K562 (cell line): ENCODE data around the gene TOX2. TPM values are rescaled to one million over a fixed set of nuclear protein-coding genes. Genes with fewer than 3 reads are reported as not detected.

Source experiments
- ATAC-seq: fragments of 200-7000 bp; cut with Tn5 transposase; 3 replicates; pipeline ENCODE4 v1.9.1; 2020; ENCODE audit warnings: moderate library complexity
- BruUV-seq: library from RNA; stranded (reverse); fragments of 400-500 nt; replicated peaks from 2 replicates; lab custom pipeline; 2021; lab: Mats Ljungman, UMichigan
- CTCF ChIA-PET: fragments of 300-600 bp; formaldehyde crosslinking; extraction: SDS; loops from one replicate; lab custom pipeline; 2021; ENCODE audit warnings: low intra/inter-chr PET ratio; lab: Yijun Ruan, JAX
- POLR2A ChIA-PET: fragments of 300-600, 350-650 bp; sonication (Branson Sonifier 250); formaldehyde crosslinking; extraction: SDS; loops from one replicate; lab custom pipeline; 2021; ENCODE audit warnings: antibody characterized with exemption, inconsistent platforms; lab: Yijun Ruan, JAX
- DNase-seq, 4 experiments: peaks; one replicate each; pipeline versions ENCODE4 v3.0.0 to v3.0.0-alpha.2; 2011 to 2018; ENCODE audit warnings: low spot score in 3 of 4, mixed read lengths in 3 of 4; ENCODE audit errors: extremely low read depth in 1 of 4
- FAIRE-seq: peaks from 2 replicates; lab custom pipeline; 2011; peaks lifted over from hg19 to GRCh38; lab: Jason Lieb, UNC
- H2AFZ ChIP-seq: 2 replicates; pipeline ENCODE4 v1.6.0; 2011; ENCODE audit warnings: low read depth, low read length, control low read depth, inconsistent platforms
- H3K27ac ChIP-seq: fragments of 200-600 bp; 3 replicates; pipeline ENCODE4 v1.8.0; 2011; ENCODE audit warnings: low read depth, mild to moderate bottlenecking, control low read depth, inconsistent platforms, low read length, moderate library complexity, mixed read lengths; ENCODE audit errors: extremely low read depth
- H3K27me3 ChIP-seq, 2 experiments: fragments of 300-600 bp in 1 of 2; 2 replicates in 1 of 2; 3 replicates in 1 of 2; pipeline versions ENCODE4 v1.6.0 to v1.8.0; 2011; ENCODE audit warnings: inconsistent platforms in 2 of 2, low read length in 2 of 2, mild to moderate bottlenecking in 1 of 2, mixed read lengths in 1 of 2, moderate library complexity in 1 of 2; ENCODE audit not compliant: control insufficient read depth in 2 of 2, insufficient read depth in 2 of 2
- H3K36me3 ChIP-seq: fragments of 300-600 bp; 3 replicates; pipeline ENCODE4 v1.8.0; 2011; ENCODE audit warnings: mild to moderate bottlenecking, low read length, inconsistent platforms; ENCODE audit not compliant: control insufficient read depth, insufficient read depth
- H3K4me1 ChIP-seq, 2 experiments: fragments of 200-600 bp in 1 of 2; replicated peaks in 1 of 2; 2 replicates in 1 of 2; 3 replicates in 1 of 2; pipeline versions ENCODE4 v1.5.1 to v1.8.0; 2011; ENCODE audit warnings: inconsistent platforms in 2 of 2, low read length in 2 of 2, mild to moderate bottlenecking in 1 of 2, mixed read lengths in 1 of 2, moderate library complexity in 1 of 2; ENCODE audit not compliant: control insufficient read depth in 2 of 2, insufficient read depth in 2 of 2
- H3K4me2 ChIP-seq: 2 replicates; pipeline ENCODE4 v1.6.1; 2011; ENCODE audit warnings: low read length, control low read depth, inconsistent platforms, mixed read lengths; ENCODE audit not compliant: insufficient read depth
- H3K4me3 ChIP-seq: fragments of 200-600 bp; sonication (generic), shearing (Covaris generic); 2 replicates; pipeline ENCODE4 v1.5.1; 2016; ENCODE audit warnings: control low read depth, inconsistent platforms
- H3K79me2 ChIP-seq: fragments of 200-600 bp; 3 replicates; pipeline ENCODE4 v1.8.0; 2011; ENCODE audit warnings: low read length, inconsistent platforms; ENCODE audit not compliant: control insufficient read depth, insufficient read depth
- H3K9ac ChIP-seq, 2 experiments: 2 replicates each; pipeline versions ENCODE4 v1.6.0 to v1.6.1; 2011; ENCODE audit warnings: low read depth in 2 of 2, low read length in 2 of 2, control low read depth in 1 of 2, inconsistent platforms in 1 of 2, mild to moderate bottlenecking in 1 of 2, mixed read lengths in 1 of 2; ENCODE audit not compliant: insufficient read depth in 1 of 2
- H3K9me1 ChIP-seq: one replicate; pipeline ENCODE4 v1.6.0; 2011; ENCODE audit warnings: inconsistent platforms, mild to moderate bottlenecking, low read length, moderate library complexity; ENCODE audit not compliant: control insufficient read depth, insufficient read depth
- H3K9me3 ChIP-seq: replicated peaks from 2 replicates; pipeline ENCODE4 v1.5.1; 2011; ENCODE audit warnings: low read depth, low read length, inconsistent platforms; ENCODE audit not compliant: control insufficient read depth, insufficient read depth
- H4K20me1 ChIP-seq: replicated peaks from 2 replicates; pipeline ENCODE4 v1.6.1; 2011; ENCODE audit warnings: low read length, inconsistent platforms, mixed read lengths; ENCODE audit not compliant: control insufficient read depth, insufficient read depth
- BCOR ChIP-seq: fragments of 450-650 bp; IDR thresholded peaks from 2 replicates; pipeline ENCODE4 v1.6.1; 2016
- BRCA1 ChIP-seq, 2 experiments: fragments of 450-650 bp in 1 of 2; sonication (generic) in 1 of 2; formaldehyde crosslinking in 1 of 2; IDR thresholded peaks; 2 replicates each; pipeline versions ENCODE4 v1.5.0 to v1.6.1; 2017 to 2020; ENCODE audit warnings: mild to moderate bottlenecking in 1 of 2, missing genetic modification reagents in 1 of 2
- DMBX1 ChIP-seq: fragments of 250-450 bp; sonication (Bioruptor Pico); IDR thresholded peaks from 2 replicates; pipeline ENCODE4 v1.8.0; 2022; ENCODE audit warnings: inconsistent platforms, mild to moderate bottlenecking, moderate library complexity, borderline replicate concordance
- HMGXB4 ChIP-seq: sonication (generic); formaldehyde crosslinking; IDR thresholded peaks from 2 replicates; pipeline ENCODE4 v1.8.1; 2023; ENCODE audit warnings: mild to moderate bottlenecking, missing genetic modification reagents
- HNRNPLL ChIP-seq: fragments of 200-400 bp; formaldehyde crosslinking; IDR thresholded peaks from 2 replicates; pipeline ENCODE4 v1.6.1; 2017; ENCODE audit warnings: low read length, low read depth, mild to moderate bottlenecking; ENCODE audit not compliant: poor library complexity, severe bottlenecking
- NBN ChIP-seq: fragments of 450-650 bp; IDR thresholded peaks from 2 replicates; pipeline ENCODE4 v1.6.1; 2016; ENCODE audit warnings: low read depth, mild to moderate bottlenecking
- NFXL1 ChIP-seq: fragments of 450-650 bp; formaldehyde crosslinking; IDR thresholded peaks from 2 replicates; pipeline ENCODE4 v1.4.0; 2021; ENCODE audit warnings: mild to moderate bottlenecking
- RBM25 ChIP-seq: fragments of 200-400 bp; formaldehyde crosslinking; IDR thresholded peaks from 2 replicates; pipeline ENCODE4 v1.6.1; 2018; ENCODE audit warnings: low read length, low read depth, moderate library complexity; ENCODE audit not compliant: severe bottlenecking
- ZNF184 ChIP-seq: sonication (generic); formaldehyde crosslinking; IDR thresholded peaks from 2 replicates; pipeline ENCODE4 v1.5.0; 2020; ENCODE audit warnings: missing genetic modification reagents
- ZNF785 ChIP-seq: fragments of 250-450 bp; sonication (Bioruptor Pico); IDR thresholded peaks from 2 replicates; pipeline ENCODE4 v1.4.0; 2020; ENCODE audit warnings: mild to moderate bottlenecking
- WGBS: fragments of 100-300 bp; shearing (Covaris generic); methylation state at CpG from one replicate; pipeline ENCODE4 v1.1.6; 2016; ENCODE audit warnings: low coverage, mixed read lengths; ENCODE audit not compliant: insufficient coverage; ENCODE audit errors: missing lambda C conversion rate; 5-methylcytosine and 5-hydroxymethylcytosine counted together
- in situ Hi-C: fragments of 300-500 bp; cut with MboI; formaldehyde crosslinking; loops from 4 replicates; pipeline ENCODE4 v1.15.0; 2018; ENCODE audit warnings: inconsistent platforms, mixed read lengths
- intact Hi-C: fragments of 100-400 bp; cut with micrococcal nuclease; formaldehyde crosslinking; loops from 2 replicates; pipeline ENCODE4 v1.14.2; 2022
- polyA plus RNA-seq, 8 experiments: library from polyadenylated mRNA; depleted of rRNA in 4 of 8; stranded (reverse) in 5 of 8; unstranded in 3 of 8; fragments of >200 nt; fragmentation: Nextera tagmentation in 2 of 8; fragmentation: Illumina TruSeq in 1 of 8; extraction: Ambion mirVana in 2 of 8; extraction: Trizol in 1 of 8; gene quantifications; 2 replicates each; pipeline versions ENCODE4 v1.2.1 to v1.2.3, GENCODE V29; 2011 to 2014; ENCODE audit warnings: inconsistent platforms in 1 of 8, missing spikeins in 1 of 8
- total RNA-seq, 7 experiments: library from RNA; depleted of rRNA in 6 of 7; stranded (reverse); fragments of >200 nt in 6 of 7; fragmentation: Illumina TruSeq in 2 of 7; extraction: Trizol in 2 of 7; gene quantifications; 2 replicates each; pipeline versions ENCODE4 v1.2.1 to v1.2.3, GENCODE V29; 2011 to 2021; ENCODE audit warnings: low replicate concordance in 1 of 7
- TF ChIP-seq, protein P1 (sequence below): fragments of 200-800 bp; sonication (Bioruptor generic); IDR thresholded peaks from 2 replicates; pipeline ENCODE4 v1.6.1; 2017; ENCODE audit warnings: missing genetic modification characterization, missing compliant biosample characterization

The TOX2 gene
- total and polyA plus RNA-seq, 9 of the 15 experiments (the other 6 are each of a cell fraction or from before 2014, with no cell fraction given): not detected

GRCh38 chr20:44110816-44111568, 196.3 kb downstream of the TOX2 start:
- H3K27me3 ChIP-seq: peaks cover 13 to 39% of the 10 kb centered on the region in 2 experiments; a peak in 4 of 5 replicates
- 6% methylated on average over 8 of the region's 9 CpGs for WGBS

DNA sequence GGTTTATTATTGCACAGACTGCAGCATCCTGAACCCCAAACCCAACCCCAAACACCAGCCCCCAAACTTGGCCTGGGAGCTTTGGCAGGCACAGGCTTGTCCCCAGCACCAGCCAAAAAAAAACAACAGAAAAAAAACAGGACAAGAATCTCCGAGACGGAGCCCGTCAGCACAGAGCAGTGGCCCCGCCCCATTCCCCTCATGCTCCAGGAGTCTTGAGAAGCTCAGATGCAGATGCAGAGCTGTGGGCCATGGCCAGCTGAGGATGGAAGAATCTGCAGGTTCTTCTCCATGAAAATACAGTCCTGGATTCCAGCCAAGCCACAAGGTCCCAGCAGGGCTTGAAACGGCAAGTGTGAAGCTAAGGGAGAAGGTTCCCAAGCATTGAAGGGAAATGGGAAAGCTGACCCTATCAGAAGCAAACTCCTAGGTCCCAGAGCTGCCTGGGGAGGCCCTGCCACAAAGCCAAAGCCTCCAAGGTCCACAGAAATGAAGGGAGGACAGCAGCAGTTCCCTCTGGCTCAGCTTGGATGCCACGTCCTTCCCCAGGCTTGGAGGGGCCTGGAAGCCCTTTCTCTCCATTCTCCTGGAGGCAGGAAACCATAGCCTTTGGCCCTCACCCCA, 197.2 kb downstream of the TOX2 start:
- peaks cover 5% of the 10 kb centered on the region for H4K20me1 ChIP-seq
- ATAC-seq (peak; percentile 29; the same call in 1 of the 3 replicates), FAIRE-seq (no peak), DNase-seq (no peak)
- ChIA-PET CTCF (no interaction called here), POLR2A (interaction anchor here (0.8 to 1.2 kb wide), 2 partner anchors 29 to 655 kb away, joined by 4 read pairs; no protein-coding TSS in a partner anchor)
- no peaks in the 10 kb centered on the region for H3K36me3 ChIP-seq
- intact Hi-C loops: loop anchor here (10.0 kb wide), 1 partner anchor 353 kb away; no protein-coding TSS in a partner anchor
- BruUV-seq: no TSS peak
- H3K4me3 ChIP-seq: no peak overlapping the region
- in situ Hi-C loops: no loop called here
- peaks cover 0 to 9% of the 10 kb centered on the region in 2 experiments; a peak in 2 of 5 replicates for H3K4me1 ChIP-seq
- 0% methylated on average over 6 of the region's 6 CpGs for WGBS
- H3K27ac ChIP-seq: no peak overlapping the region
- H3K4me2 ChIP-seq: no peak overlapping the region
- no peaks in the 10 kb centered on the region for H3K9me1 ChIP-seq
- H3K79me2 ChIP-seq: no peaks in the 10 kb centered on the region
- no peak overlapping the region for H2AFZ ChIP-seq
- no peak overlapping the region for H3K9ac ChIP-seq
- H3K27me3 ChIP-seq: peaks cover 13 to 46% of the 10 kb centered on the region in 2 experiments; a peak in 4 of 5 replicates
- H3K9me3 ChIP-seq: no peaks in the 10 kb centered on the region
- no peak for TF ChIP-seq ZNF184 (CRISPR knock-in tag)
- no peak for TF ChIP-seq HMGXB4 (CRISPR knock-in tag)
- no peak for TF ChIP-seq ZNF785 (CRISPR knock-in tag)
- TF ChIP-seq, protein P1, sequence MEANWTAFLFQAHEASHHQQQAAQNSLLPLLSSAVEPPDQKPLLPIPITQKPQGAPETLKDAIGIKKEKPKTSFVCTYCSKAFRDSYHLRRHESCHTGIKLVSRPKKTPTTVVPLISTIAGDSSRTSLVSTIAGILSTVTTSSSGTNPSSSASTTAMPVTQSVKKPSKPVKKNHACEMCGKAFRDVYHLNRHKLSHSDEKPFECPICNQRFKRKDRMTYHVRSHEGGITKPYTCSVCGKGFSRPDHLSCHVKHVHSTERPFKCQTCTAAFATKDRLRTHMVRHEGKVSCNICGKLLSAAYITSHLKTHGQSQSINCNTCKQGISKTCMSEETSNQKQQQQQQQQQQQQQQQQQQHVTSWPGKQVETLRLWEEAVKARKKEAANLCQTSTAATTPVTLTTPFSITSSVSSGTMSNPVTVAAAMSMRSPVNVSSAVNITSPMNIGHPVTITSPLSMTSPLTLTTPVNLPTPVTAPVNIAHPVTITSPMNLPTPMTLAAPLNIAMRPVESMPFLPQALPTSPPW (CRISPR knock-in tag): no peak
- no peak for TF ChIP-seq HNRNPLL
- TF ChIP-seq BRCA1 (IDR thresholded peaks at IDR 0.05): no peak
- TF ChIP-seq BRCA1 (CRISPR knock-in tag; IDR thresholded peaks at IDR 0.05): no peak
- TF ChIP-seq NBN: no peak
- TF ChIP-seq BCOR: no peak
- no peak for TF ChIP-seq NFXL1

More at GRCh38 chr20:44110816-44111568, 196.3 kb downstream of the TOX2 start:
- H4K20me1 ChIP-seq: peaks cover 5% of the 10 kb centered on the region; the same call in 1 of the 2 replicates
- DNase-seq: no peak
- BruUV-seq: no TSS peak
- no peak for FAIRE-seq
- intact Hi-C loops: loop anchor here (10.0 kb wide), 1 partner anchor 354 kb away; no protein-coding TSS in a partner anchor
- no peak overlapping the region for H3K4me2 ChIP-seq
- TF ChIP-seq RBM25 (peak; percentile 66), DMBX1 (CRISPR knock-in tag) (no peak)
- TF ChIP-seq, all 486 proteins: peak for 1
- Histone ChIP-seq H3K27ac (no peak overlapping the region), H3K9me3 (no peaks in the 10 kb centered on the region), H3K9me1 (no peaks in the 10 kb centered on the region), H3K9ac (no peak overlapping the region), H3K36me3 (no peaks in the 10 kb centered on the region), H2AFZ (no peak overlapping the region), H3K79me2 (no peaks in the 10 kb centered on the region), H3K4me3 (no peak overlapping the region), H3K4me1 (peaks cover 0 to 6% of the 10 kb centered on the region in 2 experiments; a peak in 2 of 5 replicates)
- ChIA-PET CTCF (no interaction called here), POLR2A (interaction anchor here (0.8 kb wide), 1 partner anchor 654 kb away, joined by 4 read pairs; no protein-coding TSS in a partner anchor)
- no peak for ATAC-seq
- in situ Hi-C loops: no loop called here
